Measurements from ENCODE around the gene DLG2. TPM values are rescaled to one million over a fixed set of nuclear protein-coding genes. Genes with fewer than 3 reads are reported as not detected.

Gene DLG2
- total and polyA plus RNA-seq, 2 of the 4 experiments (the other 2 are of a cell fraction) = 0.31 to 0.36 TPM

- H4K20me1 ChIP-seq (ENCODE audit: insufficient read depth, low read length) = no peaks in the 10 kb centered on the region
- no peaks in the 10 kb centered on the region for H3K79me1 ChIP-seq (ENCODE audit: low read depth in 1 of 2, low read length in 2 of 2)
- no peaks in the 10 kb centered on the region; the same call in 1 of the 2 replicates for H3K9me3 ChIP-seq (ENCODE audit: control insufficient read depth, insufficient read depth, low read length)
- H2AFZ ChIP-seq (replicated peaks; ENCODE audit: low read length, poor library complexity) = no peak overlapping the region
- no peak overlapping the region for H2BK5ac ChIP-seq (ENCODE audit: low read depth, low read length, poor library complexity, severe bottlenecking)
- no peak overlapping the region for H2BK20ac ChIP-seq (ENCODE audit: low read depth, low read length)
- TF ChIP-seq MXI1 (IDR thresholded peaks at IDR 0.05; ENCODE audit: borderline replicate concordance, low read depth, low read length) (no peak), CEBPB (IDR thresholded peaks at IDR 0.05; ENCODE audit: low read depth, low read length) (no peak), MAFK (IDR thresholded peaks at IDR 0.05; ENCODE audit: low read depth, low read length) (no peak), SMC3 (IDR thresholded peaks at IDR 0.05; ENCODE audit: low read depth, low read length) (no peak), NFE2L2 (IDR thresholded peaks at IDR 0.05; ENCODE audit: low read depth, low read length) (no peak), BHLHE40 (IDR thresholded peaks at IDR 0.05; ENCODE audit: low read depth, low read length) (no peak), CHD1 (IDR thresholded peaks at IDR 0.05; ENCODE audit: low read depth, low read length) (no peak), RCOR1 (IDR thresholded peaks at IDR 0.05; ENCODE audit: insufficient replicate concordance, low read length) (no peak), FOS (IDR thresholded peaks at IDR 0.05; ENCODE audit: low read depth, low read length) (no peak), RAD21 (IDR thresholded peaks at IDR 0.05; ENCODE audit: low read length) (no peak), POLR2A (IDR thresholded peaks at IDR 0.05; ENCODE audit: low read depth, low read length) (no peak), MAZ (IDR thresholded peaks at IDR 0.05; ENCODE audit: borderline replicate concordance, low read depth, low read length) (no peak), RFX5 (IDR thresholded peaks at IDR 0.05; ENCODE audit: low read depth, low read length) (no peak)
- TF ChIP-seq, protein P1, sequence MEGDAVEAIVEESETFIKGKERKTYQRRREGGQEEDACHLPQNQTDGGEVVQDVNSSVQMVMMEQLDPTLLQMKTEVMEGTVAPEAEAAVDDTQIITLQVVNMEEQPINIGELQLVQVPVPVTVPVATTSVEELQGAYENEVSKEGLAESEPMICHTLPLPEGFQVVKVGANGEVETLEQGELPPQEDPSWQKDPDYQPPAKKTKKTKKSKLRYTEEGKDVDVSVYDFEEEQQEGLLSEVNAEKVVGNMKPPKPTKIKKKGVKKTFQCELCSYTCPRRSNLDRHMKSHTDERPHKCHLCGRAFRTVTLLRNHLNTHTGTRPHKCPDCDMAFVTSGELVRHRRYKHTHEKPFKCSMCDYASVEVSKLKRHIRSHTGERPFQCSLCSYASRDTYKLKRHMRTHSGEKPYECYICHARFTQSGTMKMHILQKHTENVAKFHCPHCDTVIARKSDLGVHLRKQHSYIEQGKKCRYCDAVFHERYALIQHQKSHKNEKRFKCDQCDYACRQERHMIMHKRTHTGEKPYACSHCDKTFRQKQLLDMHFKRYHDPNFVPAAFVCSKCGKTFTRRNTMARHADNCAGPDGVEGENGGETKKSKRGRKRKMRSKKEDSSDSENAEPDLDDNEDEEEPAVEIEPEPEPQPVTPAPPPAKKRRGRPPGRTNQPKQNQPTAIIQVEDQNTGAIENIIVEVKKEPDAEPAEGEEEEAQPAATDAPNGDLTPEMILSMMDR (conservative IDR thresholded peaks at IDR 0.05; ENCODE audit: low read depth, low read length) = no peak
- TF ChIP-seq, protein P2, sequence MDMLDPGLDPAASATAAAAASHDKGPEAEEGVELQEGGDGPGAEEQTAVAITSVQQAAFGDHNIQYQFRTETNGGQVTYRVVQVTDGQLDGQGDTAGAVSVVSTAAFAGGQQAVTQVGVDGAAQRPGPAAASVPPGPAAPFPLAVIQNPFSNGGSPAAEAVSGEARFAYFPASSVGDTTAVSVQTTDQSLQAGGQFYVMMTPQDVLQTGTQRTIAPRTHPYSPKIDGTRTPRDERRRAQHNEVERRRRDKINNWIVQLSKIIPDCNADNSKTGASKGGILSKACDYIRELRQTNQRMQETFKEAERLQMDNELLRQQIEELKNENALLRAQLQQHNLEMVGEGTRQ (IDR thresholded peaks at IDR 0.05; ENCODE audit: low read depth, low read length) = no peak
- TF ChIP-seq, protein P3, sequence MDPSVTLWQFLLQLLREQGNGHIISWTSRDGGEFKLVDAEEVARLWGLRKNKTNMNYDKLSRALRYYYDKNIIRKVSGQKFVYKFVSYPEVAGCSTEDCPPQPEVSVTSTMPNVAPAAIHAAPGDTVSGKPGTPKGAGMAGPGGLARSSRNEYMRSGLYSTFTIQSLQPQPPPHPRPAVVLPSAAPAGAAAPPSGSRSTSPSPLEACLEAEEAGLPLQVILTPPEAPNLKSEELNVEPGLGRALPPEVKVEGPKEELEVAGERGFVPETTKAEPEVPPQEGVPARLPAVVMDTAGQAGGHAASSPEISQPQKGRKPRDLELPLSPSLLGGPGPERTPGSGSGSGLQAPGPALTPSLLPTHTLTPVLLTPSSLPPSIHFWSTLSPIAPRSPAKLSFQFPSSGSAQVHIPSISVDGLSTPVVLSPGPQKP (IDR thresholded peaks at IDR 0.05; ENCODE audit: borderline replicate concordance, low read depth, low read length) = no peak
- no peak overlapping the region for H3K4ac ChIP-seq (ENCODE audit: low read depth, low read length)
- H3K14ac ChIP-seq (replicated peaks; ENCODE audit: low read depth, low read length) = no peak overlapping the region
- H3K56ac ChIP-seq (ENCODE audit: extremely low read depth, insufficient read depth, low read length) = no peak overlapping the region
- H4K5ac ChIP-seq (ENCODE audit: low read depth, low read length) = no peak overlapping the region
- ATAC-seq (ENCODE audit: low read depth) (no peak), DNase-seq (no peak)
- no peak overlapping the region for H4K91ac ChIP-seq (ENCODE audit: insufficient read depth, low read depth, low read length)
- POLR2A ChIA-PET (ENCODE audit: unreplicated experiment) = no interaction called here
- intact Hi-C loops (cut with micrococcal nuclease) = no loop called here
- no CpG with 5 or more reads among the region's 3 CpGs for whole genome bisulfite sequencing, 2 experiments (ENCODE audit: extremely low coverage in 2 of 2, insufficient read length in 1 of 2)
- CTCF ChIA-PET = no interaction called here
- no TSS peak for BruUV-seq (replicated peaks)
- H2AK5ac ChIP-seq (ENCODE audit: low read depth, low read length) = no peak overlapping the region
- no peaks in the 10 kb centered on the region for H3K36me3 ChIP-seq (ENCODE audit: control insufficient read depth, insufficient read depth, low read length)
- no peak overlapping the region for H3K23ac ChIP-seq (ENCODE audit: low read depth, low read length)
- no peaks in the 10 kb centered on the region for H3K4me1 ChIP-seq (ENCODE audit: control insufficient read depth, insufficient read depth, low read length)
- no peak overlapping the region for H3K9ac ChIP-seq (ENCODE audit: low read depth, low read length)
- no peak overlapping the region for H3K4me2 ChIP-seq (ENCODE audit: low read depth, low read length)
- no peak overlapping the region for H3K18ac ChIP-seq (ENCODE audit: low read depth, low read length)
- H2BK120ac ChIP-seq (ENCODE audit: low read depth, low read length) = no peak overlapping the region
- no peak overlapping the region for H2BK15ac ChIP-seq (ENCODE audit: low read depth, low read length)
- no peaks in the 10 kb centered on the region for H3K9me1 ChIP-seq (ENCODE audit: insufficient read depth, low read length)
- H3K4me3 ChIP-seq (ENCODE audit: insufficient read depth, low read depth, low read length) = no peak overlapping the region
- no peak overlapping the region for H2AK9ac ChIP-seq (replicated peaks; ENCODE audit: low read depth, low read length, poor library complexity)
- H3K27ac ChIP-seq (ENCODE audit: insufficient read depth, low read length) = no peak overlapping the region
- dilution Hi-C loops (cut with HindIII; ENCODE audit: low sequenced_read_pairs, unreplicated experiment) = no loop called here
- H4K8ac ChIP-seq (ENCODE audit: low read depth in 2 of 2, low read length in 2 of 2) = no peak overlapping the region
- in situ Hi-C loops (cut with MboI; ENCODE audit: low sequenced_read_pairs) = no loop called here
- H3K27me3 ChIP-seq (ENCODE audit: control insufficient read depth, insufficient read depth, low read length) = peaks cover 1% of the 10 kb centered on the region
These were observed 904.5 kb downstream of the DLG2 start for GRCh38 chr11:84722583-84723108.

Measured in IMR-90 (cell line).